GM21717 (cell line): ENCODE measurements around the gene MLPH.
"Not testable (repeated sequence)": the region's sequence is repeated elsewhere in the genome, so short reads cannot be mapped to it uniquely, and the experiment has no call there.

Experiments used
- ATAC-seq: cut with Tn5 transposase; IDR thresholded peaks from one replicate; pipeline ENCODE4 v1.9.1; 2021; ENCODE audit warnings: mild to moderate bottlenecking, moderate library complexity; ENCODE audit not compliant: unreplicated experiment

MLPH gene

GRCh38 chr2:237457388-237457941 is 29.6 kb upstream of the MLPH start:
- no peak for ATAC-seq

GRCh38 chr2:237458519-237458918 is 28.5 kb upstream of the MLPH start:
- ATAC-seq = no peak

DNA sequence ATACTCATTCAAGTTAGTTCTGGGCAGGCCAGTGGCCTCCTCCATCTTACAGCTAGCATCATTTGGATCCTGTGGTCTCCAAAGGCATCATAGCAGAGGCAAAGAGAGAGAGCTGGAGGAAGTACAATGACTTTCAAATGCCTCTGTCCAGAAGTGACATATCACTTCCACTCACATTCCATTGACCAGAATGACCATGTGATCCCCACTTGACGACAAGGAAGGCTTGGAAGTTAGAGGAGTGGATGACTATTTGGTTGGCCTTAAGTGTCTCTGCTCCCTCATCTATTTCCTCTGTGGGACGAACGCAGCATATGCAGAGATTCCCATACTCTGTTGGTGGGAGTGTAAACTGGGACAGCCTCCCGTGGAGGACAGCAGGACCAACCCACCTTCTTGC is 27.8 kb upstream of the MLPH start:
- no peak for ATAC-seq

DNA sequence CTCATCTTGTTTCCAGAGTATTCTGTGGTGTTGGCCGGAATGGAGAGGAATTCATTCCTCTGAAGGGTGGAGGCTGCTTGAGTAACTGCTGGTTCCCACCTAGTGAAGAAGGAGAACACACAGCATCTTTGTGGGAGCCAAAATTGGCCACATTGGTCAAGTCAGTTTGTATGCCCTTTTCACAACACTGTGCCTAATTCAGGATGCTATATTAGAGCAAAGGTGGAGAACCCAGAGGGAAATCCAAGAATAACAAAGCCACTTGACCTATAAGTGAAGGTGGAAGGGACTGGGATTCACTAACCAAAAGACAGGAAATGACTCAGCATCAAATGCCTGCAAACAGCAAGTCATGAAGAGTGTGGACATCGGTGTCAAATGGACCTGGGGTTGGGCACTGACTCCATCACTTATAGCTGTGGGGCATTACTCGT is 27.3 kb upstream of the MLPH start:
- no peak for ATAC-seq

GRCh38 chr2:237464757-237465391 is 22.2 kb upstream of the MLPH start:
- no peak for ATAC-seq

- no peak for ATAC-seq
These were observed 21.4 kb upstream of the MLPH start for GRCh38 chr2:237465515-237466148.

DNA sequence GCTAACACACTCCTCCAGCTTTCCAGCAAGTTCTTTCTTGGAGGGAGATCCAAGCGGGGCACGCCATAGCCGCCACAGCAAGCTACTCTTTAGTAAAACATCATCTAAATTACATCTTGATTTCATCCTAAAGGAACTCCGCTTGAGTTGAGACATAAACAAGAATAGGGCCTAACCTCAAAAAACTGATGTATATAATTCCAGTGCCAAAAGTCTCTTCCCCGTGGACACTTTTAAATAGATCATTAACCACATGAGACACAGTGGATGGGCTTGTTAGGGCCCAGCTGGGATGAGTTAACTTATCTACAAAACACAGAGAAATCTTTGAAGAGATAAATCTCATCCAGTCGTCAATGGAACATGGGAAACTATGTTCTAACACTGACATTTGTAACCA is 20.8 kb upstream of the MLPH start:
- ATAC-seq = no peak

DNA sequence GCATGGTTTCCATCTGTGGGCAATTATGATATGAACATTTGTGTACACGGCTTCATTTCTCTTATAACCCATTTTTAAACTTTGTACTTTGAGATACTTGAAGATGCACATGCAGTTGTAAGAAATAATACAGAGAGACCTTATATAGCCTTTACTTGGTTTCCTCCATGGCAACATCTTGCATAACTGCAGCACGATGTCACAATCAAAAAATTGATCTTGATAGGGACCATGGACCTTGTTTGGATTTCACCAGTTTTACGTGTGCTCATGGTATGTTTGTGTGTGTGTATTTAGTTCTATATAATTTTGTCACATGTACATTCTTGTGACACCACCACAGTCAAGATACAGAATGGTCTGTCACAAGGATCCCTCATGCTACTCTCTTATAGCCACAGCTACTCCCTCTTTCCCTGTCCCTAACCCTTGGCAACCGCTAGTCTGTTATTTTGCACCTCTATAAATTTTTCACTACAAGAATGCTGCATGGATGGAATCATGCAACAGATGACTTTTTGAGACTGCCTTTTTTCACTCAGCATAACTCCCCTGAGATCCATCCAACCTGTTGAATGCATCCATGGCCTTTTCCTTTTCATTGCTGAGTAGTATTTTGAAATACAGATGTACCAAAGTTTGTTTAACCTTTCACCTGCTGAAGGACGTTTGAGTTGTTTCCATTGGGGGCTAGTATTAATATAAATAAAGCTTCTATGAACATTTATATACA is 19.4 kb upstream of the MLPH start:
- no peak for ATAC-seq

DNA sequence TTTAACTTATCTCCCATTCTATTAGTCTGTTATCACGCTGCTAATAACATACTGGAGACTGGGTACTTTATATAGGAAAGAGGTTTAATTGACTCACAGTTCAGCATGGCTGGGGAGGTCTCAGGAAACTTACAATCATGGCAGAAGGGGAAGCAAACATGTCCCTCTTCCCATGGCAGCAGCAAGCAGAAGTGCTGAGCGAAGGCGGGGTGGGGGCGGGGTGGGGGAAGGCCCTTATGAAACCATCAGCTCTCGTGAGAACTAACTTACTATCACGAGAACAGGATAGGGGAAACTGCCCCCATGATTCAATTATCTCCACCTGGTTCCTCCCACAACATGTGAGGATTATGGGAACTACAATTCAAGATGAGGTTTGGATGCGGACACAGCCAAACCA is 17.6 kb upstream of the MLPH start:
- ATAC-seq = not testable (repeated sequence)

DNA sequence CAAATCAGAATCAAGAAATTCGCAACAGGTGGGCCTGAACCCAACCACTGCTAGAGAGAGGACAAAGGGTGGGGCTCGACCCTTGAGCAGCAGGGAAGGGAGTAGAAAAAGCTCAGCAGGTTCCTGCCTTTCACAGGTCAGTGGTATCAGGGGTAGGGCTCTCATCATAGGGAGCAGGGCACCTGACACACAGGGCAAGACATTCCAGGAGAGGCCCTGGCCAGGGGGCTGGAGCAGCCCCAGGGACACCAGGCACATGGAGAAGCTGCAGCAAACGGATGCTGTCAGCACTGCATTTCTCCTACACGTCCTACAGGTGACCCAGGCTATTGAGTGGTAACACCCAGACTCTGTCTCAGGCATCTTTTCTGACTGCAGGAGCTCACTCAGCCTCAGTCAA is 17.2 kb upstream of the MLPH start:
- ATAC-seq = no peak

GRCh38 chr2:237470914-237471313 is 16.1 kb upstream of the MLPH start:
- ATAC-seq = no peak

- ATAC-seq = no peak
These were observed 15.4 kb upstream of the MLPH start for GRCh38 chr2:237471438-237472186.

DNA sequence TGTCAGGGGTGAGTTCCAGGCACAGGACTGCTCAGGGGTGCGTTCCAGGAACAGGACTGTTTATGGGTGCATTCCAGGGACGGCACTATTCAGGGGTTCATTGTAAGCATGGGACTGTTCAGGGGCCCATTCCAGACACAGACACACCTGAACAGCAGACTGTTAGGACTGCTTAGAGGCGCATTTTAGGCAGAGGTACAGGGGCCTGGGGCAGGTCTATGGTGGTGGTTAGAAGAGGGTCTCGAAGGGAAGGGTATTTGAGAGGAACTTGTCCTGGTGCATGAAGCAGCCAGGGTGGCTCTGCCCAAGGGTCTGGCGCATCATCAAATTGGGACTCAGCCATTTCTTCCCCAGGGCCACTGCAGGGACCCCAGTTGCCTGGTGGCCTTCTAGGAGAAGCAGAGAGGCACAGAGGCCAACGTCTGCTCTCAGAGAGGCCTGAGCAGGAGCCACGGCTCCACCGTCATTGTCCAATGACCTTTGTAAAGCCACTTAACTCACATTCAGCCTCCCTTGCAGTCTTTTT is 14.8 kb upstream of the MLPH start:
- ATAC-seq = no peak

GRCh38 chr2:237472909-237473877 is 13.9 kb upstream of the MLPH start:
- ATAC-seq = no peak

GRCh38 chr2:237473878-237474441 is 13.1 kb upstream of the MLPH start:
- ATAC-seq = no peak

- ATAC-seq = no peak
These were observed 12.6 kb upstream of the MLPH start for GRCh38 chr2:237474442-237474911.

DNA sequence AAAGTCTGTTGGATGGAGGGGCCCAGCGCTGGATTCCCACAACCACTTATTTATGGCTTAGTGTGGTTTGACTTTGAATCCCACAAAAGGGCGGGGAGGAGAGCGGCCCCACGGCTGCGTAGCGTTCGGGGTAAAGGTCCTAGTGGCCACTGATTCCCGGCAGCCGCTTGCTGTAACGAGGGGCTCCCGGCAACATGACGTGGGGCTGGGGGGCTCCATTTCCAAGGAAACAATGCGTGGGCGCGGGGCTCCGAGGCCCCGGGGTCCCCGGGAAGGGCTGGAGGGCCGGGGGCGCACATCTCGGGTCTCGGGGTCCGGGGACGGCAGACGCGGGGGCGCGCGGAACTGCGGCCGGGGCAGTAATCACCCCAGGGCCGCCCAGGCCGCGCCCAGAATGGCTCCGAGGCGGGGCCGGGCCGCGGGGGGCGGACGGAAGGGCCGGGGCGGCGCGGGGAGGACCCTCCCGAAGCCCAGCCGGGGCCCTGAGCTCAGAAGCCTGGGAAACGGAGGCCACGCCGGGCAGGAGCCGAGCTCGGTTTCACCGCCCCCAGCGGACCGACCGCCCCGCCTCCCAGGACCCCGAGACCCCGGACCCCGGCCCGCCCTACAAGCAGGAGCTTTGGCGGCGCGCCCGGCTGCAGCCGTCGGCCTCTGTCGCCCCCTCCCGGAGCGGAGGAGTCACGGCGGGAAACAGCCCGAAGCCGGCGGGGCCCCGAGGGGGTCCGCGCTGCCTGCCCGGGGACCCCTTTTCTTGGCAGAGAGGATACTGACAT is 11.9 kb upstream of the MLPH start:
- peak; percentile 84 for ATAC-seq

GRCh38 chr2:237475704-237476141 is 11.3 kb upstream of the MLPH start:
- ATAC-seq = no peak
